Kidney (tissue), 14 donors: Measurements from ENCODE around the gene HAUS5. TPM values are rescaled to one million over a fixed set of nuclear protein-coding genes. Genes with fewer than 3 reads are reported as not detected.
"Not testable (repeated sequence)": the region's sequence is repeated elsewhere in the genome, so short reads cannot be mapped to it uniquely, and the experiment has no call there.

Source experiments
- DNase-seq, 5 donors: peaks; one replicate each; pipeline ENCODE4 v3.0.0-alpha.2; 2013 to 2020
- FAIRE-seq: peaks from 2 replicates; lab custom pipeline; 2012; peaks lifted over from hg19 to GRCh38; lab: Jason Lieb, UNC
- H3K27ac ChIP-seq, 2 donors: one replicate each; pipeline ENCODE4 v1.7.0; 2013; ENCODE audit warnings: low read depth in 2 of 2, low read length in 2 of 2, inconsistent platforms in 1 of 2
- H3K27me3 ChIP-seq: one replicate; pipeline ENCODE4 v1.7.1; 2013; ENCODE audit warnings: low read length, inconsistent platforms; ENCODE audit not compliant: control insufficient read depth, insufficient read depth
- H3K36me3 ChIP-seq, 3 donors: one replicate each; pipeline versions ENCODE4 v1.7.0 to v1.7.1; 2013; ENCODE audit warnings: low read length in 3 of 3, control low read depth in 1 of 3, inconsistent platforms in 1 of 3; ENCODE audit not compliant: insufficient read depth in 3 of 3, control insufficient read depth in 2 of 3
- H3K4me1 ChIP-seq, 3 donors: one replicate each; pipeline versions ENCODE4 v1.7.0 to v1.7.1; 2013; ENCODE audit warnings: low read length in 3 of 3, inconsistent platforms in 1 of 3, low read depth in 1 of 3; ENCODE audit not compliant: control insufficient read depth in 2 of 3, insufficient read depth in 2 of 3
- H3K4me3 ChIP-seq, 3 donors: one replicate each; pipeline versions ENCODE4 v1.7.0 to v1.8.1; 2013; ENCODE audit warnings: low read length in 3 of 3, control low read depth in 1 of 3, inconsistent platforms in 1 of 3
- H3K9ac ChIP-seq, 3 donors: one replicate each; pipeline versions ENCODE4 v1.7.0 to v1.7.1; 2013; ENCODE audit warnings: low read length in 3 of 3, control low read depth in 1 of 3, inconsistent platforms in 1 of 3
- H3K9me3 ChIP-seq, 3 donors: one replicate each; pipeline versions ENCODE4 v1.7.0 to v1.7.1; 2013; ENCODE audit warnings: low read length in 3 of 3, control low read depth in 1 of 3, inconsistent platforms in 1 of 3; ENCODE audit not compliant: control insufficient read depth in 2 of 3, insufficient read depth in 1 of 3
- intact Hi-C: fragments of 100-400 bp; cut with DNase I; formaldehyde crosslinking; loops from one replicate; pipeline ENCODE4 v1.11.1; 2022
- polyA plus RNA-seq: library from polyadenylated mRNA; stranded (reverse); fragments of 350-450 nt; fragmentation: Illumina TruSeq; extraction: RNeasy Lipid Tissue Mini Kit (QIAGEN cat#74804); gene quantifications from one replicate; pipeline ENCODE4 v1.2.3, GENCODE V29; 2014; ENCODE audit warnings: low read depth, low replicate concordance; ENCODE audit not compliant: insufficient read depth
- total RNA-seq: library from RNA; stranded (reverse); fragmentation: NEBNext Ultra II Directional; extraction: Animal tissue kit (Norgen Biotek cat#: 25700); gene quantifications from one replicate; pipeline ENCODE4 v1.2.1, GENCODE V29; 2021
- TF ChIP-seq, protein P1 (sequence below): IDR thresholded peaks from 3 replicates; pipeline ENCODE4 v1.5.1; 2012; ENCODE audit warnings: mild to moderate bottlenecking, moderate library complexity, borderline replicate concordance; ENCODE audit not compliant: insufficient read depth; ENCODE audit errors: extremely low read depth
- donor health status: control.
- donor health status: control.
- donor health status: control.
- donor health status: control.
- donor health status: control.
- donor health status: DM: yes; HTN: yes; CAD: no.
- donor health status: Normal renal cell carcinoma (clear cell type).

The HAUS5 gene
- total and polyA plus RNA-seq, 2 donors from 2014 or later: 6.8 to 15.9 TPM

DNA sequence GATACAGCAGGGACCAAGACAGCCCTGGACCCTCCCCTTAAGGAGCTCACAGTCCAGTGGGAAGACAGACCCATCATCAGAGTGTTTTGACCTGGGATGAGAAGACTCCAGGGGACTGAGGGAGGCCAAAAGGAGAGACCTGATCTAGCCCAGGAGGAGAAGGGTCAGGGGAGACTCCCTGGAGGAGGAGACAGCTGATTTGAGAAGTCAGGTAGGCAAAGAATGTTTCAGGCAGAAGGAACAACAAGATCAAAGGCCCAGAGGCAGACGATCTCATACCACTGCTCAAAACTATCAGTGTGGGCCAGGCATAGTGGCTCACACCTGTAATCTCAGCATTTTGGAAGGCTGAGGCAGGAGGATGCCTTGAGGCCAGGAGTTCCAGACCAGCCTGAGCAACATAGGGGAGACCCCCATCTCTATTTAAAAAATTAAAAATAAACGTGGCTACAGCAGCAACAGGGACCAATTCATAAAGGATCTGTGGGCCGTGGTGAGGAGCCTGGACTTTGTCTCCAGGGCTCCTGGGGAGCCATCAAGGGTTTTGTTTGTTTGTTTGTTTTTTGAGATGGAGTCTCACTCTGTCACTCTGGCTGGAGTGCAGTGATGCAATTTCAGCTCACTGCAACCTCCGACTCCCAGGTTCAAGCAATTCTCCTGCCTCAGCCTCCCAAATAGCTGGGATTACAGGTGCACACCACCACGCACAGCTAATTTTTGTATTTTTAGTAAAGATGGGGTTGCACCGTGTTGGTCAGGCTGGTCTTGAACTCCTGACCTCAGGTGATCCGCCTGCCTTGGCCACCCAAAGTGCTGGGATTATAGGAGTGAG is 33.4 kb downstream of the HAUS5 start:
- Histone ChIP-seq H3K27ac (no peak overlapping the region), H3K36me3 (no peaks in the 10 kb centered on the region), H3K27me3 (no peaks in the 10 kb centered on the region), H3K9me3 (no peaks in the 10 kb centered on the region), H3K9ac (no peak overlapping the region), H3K4me1 (peaks cover 0 to 17% (median 0%) of the 10 kb centered on the region in 3 donors), H3K4me3 (no peak overlapping the region)
- TF ChIP-seq, protein P1, sequence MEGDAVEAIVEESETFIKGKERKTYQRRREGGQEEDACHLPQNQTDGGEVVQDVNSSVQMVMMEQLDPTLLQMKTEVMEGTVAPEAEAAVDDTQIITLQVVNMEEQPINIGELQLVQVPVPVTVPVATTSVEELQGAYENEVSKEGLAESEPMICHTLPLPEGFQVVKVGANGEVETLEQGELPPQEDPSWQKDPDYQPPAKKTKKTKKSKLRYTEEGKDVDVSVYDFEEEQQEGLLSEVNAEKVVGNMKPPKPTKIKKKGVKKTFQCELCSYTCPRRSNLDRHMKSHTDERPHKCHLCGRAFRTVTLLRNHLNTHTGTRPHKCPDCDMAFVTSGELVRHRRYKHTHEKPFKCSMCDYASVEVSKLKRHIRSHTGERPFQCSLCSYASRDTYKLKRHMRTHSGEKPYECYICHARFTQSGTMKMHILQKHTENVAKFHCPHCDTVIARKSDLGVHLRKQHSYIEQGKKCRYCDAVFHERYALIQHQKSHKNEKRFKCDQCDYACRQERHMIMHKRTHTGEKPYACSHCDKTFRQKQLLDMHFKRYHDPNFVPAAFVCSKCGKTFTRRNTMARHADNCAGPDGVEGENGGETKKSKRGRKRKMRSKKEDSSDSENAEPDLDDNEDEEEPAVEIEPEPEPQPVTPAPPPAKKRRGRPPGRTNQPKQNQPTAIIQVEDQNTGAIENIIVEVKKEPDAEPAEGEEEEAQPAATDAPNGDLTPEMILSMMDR: no peak
- FAIRE-seq (no peak), DNase-seq (no peak)
- intact Hi-C loops: no loop called here

DNA sequence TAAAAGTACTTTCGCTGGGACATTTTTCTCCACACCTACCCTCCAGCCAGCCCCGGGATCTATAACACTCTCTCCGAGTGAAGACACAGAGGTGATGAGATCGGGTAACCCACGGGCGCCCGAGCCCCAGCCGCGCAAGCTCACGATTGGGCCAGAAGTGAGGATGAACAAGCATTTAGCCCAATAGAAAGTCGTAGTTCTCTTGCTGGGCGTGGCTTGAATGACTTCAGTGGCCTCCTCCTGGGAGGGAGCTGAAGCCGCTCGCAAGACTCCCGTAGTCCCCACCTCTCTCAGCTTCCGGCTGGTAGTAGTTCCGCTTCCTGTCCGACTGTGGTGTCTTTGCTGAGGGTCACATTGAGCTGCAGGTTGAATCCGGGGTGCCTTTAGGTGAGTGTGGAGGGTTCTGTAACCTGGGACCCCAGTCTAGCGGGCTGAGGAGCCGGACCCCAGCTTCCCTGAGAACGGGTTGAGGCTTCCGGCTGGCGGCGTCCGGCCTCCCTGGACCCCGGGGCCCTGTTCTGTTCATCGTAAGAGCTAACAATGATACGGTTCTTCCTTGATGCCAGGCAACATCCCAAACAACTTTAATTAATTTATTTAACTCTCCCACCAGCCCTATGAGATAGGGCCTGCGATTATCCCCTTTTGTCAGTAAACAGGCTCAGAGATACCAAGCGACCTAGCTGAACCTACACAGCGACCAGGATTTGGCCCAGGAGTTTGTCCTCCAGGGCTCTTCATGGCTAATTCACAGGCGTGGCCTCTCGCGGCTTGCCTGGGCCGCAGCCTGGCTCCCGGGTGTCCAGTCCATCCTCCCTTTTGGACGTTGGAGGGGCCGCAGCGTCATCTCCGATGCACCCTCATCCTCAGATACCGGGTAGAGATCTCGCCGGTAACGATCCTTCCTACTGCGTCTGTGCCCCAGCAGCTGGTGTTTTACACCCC is 35.8 kb downstream of the HAUS5 start, which contains the start of gene COX6B1:
TSS of gene COX6B1 (plus strand) at position 307 of the 945 bp plus-strand sequence. CDS start 2,921 bp downstream, outside the sequence.
- intact Hi-C loops: no loop called here
- Histone ChIP-seq H3K4me3 (peak within 1 kb of the TSS; percentile 91 to 97 (median 94)), H3K9ac (peak within 1 kb of the TSS; percentile 70 to 98 (median 85)), H3K4me1 (peaks cover 0 to 15% (median 0%) of the 10 kb centered on the region in 3 donors), H3K27me3 (no peaks in the 10 kb centered on the region), H3K36me3 (no peaks in the 10 kb centered on the region), H3K9me3 (no peaks in the 10 kb centered on the region), H3K27ac (peak within 1 kb of the TSS; percentile 79 to 86)
- TF ChIP-seq, protein P1: no peak
- FAIRE-seq (peak; percentile 94), DNase-seq (peak; percentile 94 to 99 (median 96))

DNA sequence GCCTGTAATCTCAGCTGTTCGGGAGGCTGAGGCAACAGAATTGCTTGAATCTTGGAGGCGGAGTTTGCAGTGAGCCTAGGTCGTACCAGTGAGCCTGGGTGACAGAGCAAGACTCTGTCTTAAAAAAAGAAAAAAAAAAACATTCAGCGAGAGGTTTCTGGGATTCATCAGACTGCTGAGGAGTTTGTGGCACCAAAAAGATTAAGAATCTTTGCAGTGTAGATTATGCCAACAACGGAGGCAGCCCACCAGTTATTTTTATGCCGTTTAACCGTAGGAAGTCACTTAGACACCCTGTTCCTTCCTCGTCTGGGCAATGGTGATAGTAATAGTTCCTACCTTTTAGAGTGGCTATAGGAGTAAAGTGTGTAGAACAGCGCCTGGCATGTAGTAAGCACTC is 38.0 kb downstream of the HAUS5 start:
- Histone ChIP-seq H3K4me1 (peaks cover 0 to 9% (median 0%) of the 10 kb centered on the region in 3 donors), H3K4me3 (no peak overlapping the region), H3K9me3 (no peaks in the 10 kb centered on the region), H3K27me3 (no peaks in the 10 kb centered on the region), H3K36me3 (peaks cover 2 to 8% (median 6%) of the 10 kb centered on the region in 3 donors), H3K27ac (no peak overlapping the region), H3K9ac (no peak overlapping the region)
- no peak for DNase-seq
- TF ChIP-seq, protein P1: no peak
- intact Hi-C loops: no loop called here
- no peak for FAIRE-seq

DNA sequence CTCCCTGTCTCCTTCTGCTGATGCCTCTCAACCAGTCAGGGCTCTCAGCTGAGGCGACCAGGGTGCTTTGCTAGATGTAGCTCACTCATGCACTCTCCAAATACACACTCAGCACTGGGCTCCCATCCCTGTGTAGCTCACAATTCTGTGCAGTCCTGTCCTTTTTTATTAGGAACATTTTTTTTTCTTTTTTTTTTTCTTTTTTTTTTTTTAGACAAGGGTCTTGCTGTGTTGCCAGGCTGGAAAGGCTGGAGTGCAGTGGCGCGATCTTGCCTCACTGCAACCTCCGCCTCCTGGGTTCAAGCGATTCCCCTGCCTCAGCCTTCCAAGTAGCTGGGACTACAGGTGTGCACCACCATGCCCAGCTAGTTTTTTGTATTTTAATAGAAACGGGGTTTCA is 42.3 kb downstream of the HAUS5 start:
- H3K36me3 ChIP-seq: peaks cover 4 to 25% (median 24%) of the 10 kb centered on the region in 3 donors
- H3K27ac ChIP-seq, H3K9ac ChIP-seq, H3K4me3 ChIP-seq, intact Hi-C loops, H3K4me1 ChIP-seq, DNase-seq, H3K27me3 ChIP-seq, FAIRE-seq, H3K9me3 ChIP-seq: not testable (repeated sequence)
